Tibial artery (tissue), 4 donors: ENCODE results near the gene FPGT.
"Not testable (repeated sequence)": the region's sequence is repeated elsewhere in the genome, so short reads cannot be mapped to it uniquely, and the experiment has no call there.

ENCODE experiments used
- DNase-seq, 2 donors: peaks; one replicate each; pipeline ENCODE4 v3.0.0-alpha.2; 2019
- H3K27ac ChIP-seq, 2 donors: fragments of 200-600 bp; sonication (generic) in 1 of 2; 1 replicate in 1 of 2; 2 replicates in 1 of 2; pipeline ENCODE4 v1.5.1; 2018 to 2019; ENCODE audit warnings: mild to moderate bottlenecking in 1 of 2
- H3K27me3 ChIP-seq, 2 donors: fragments of 200-600 bp; sonication (generic) in 1 of 2; one replicate each; pipeline versions ENCODE4 v1.5.1 to v1.6.0; 2016 to 2019
- H3K36me3 ChIP-seq, 3 donors: fragments of 200-600 bp; sonication (generic) in 2 of 3; one replicate each; pipeline ENCODE4 v1.5.1; 2016 to 2019; ENCODE audit warnings: mild to moderate bottlenecking in 2 of 3
- H3K4me1 ChIP-seq, 4 donors: fragments of 200-600 bp; sonication (generic) in 2 of 4; 1 replicate in 3 of 4; 2 replicates in 1 of 4; pipeline ENCODE4 v1.5.1; 2016 to 2019
- H3K4me3 ChIP-seq, 2 donors: fragments of 200-600 bp; sonication (generic) in 1 of 2; 1 replicate in 1 of 2; 2 replicates in 1 of 2; pipeline ENCODE4 v1.5.1; 2018 to 2019; ENCODE audit warnings: mild to moderate bottlenecking in 2 of 2
- H3K9me3 ChIP-seq, 3 donors: fragments of 200-600 bp; sonication (generic) in 1 of 3; one replicate each; pipeline ENCODE4 v1.5.1; 2016 to 2019
- intact Hi-C: fragments of 100-400 bp; cut with DNase I; formaldehyde crosslinking; loops from one replicate; pipeline ENCODE4 v1.15.0; 2023; ENCODE audit warnings: low total_unique reads
- TF ChIP-seq, protein P1 (sequence below), 2 experiments: fragments of 200-600 bp in 1 of 2; fragments of 450-650 bp in 1 of 2; IDR thresholded peaks; one replicate each; pipeline ENCODE4 v1.5.1; 2017 to 2019; ENCODE audit warnings: antibody characterized with exemption in 2 of 2, mild to moderate bottlenecking in 1 of 2, moderate library complexity in 1 of 2

Gene FPGT

DNA sequence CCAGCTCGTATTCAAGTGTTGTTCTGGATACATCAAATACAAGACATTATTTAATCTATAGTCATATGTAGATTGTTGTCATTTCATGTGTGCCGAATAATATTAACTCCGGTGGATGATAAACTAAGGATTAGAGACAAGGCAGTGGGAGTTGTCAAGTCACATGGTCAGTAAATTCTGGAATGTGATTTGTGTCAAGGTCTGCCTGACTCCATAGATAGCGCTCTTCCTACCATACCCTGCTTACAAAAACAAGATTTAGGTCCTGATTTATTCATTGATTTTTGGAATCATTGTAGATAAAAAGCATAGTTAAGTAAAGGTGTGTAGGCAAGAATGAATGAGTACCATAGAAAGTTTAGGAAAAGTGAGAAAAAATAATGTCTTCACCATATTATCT lies 39.7 kb downstream of the FPGT start:
- no peaks in the 10 kb centered on the region for H3K4me1 ChIP-seq
- no peak overlapping the region for H3K27ac ChIP-seq
- peaks cover 0 to 2% (median 0%) of the 10 kb centered on the region in 3 donors for H3K9me3 ChIP-seq
- no peaks in the 10 kb centered on the region for H3K27me3 ChIP-seq
- intact Hi-C loops, result no loop called here
- TF ChIP-seq, protein P1, sequence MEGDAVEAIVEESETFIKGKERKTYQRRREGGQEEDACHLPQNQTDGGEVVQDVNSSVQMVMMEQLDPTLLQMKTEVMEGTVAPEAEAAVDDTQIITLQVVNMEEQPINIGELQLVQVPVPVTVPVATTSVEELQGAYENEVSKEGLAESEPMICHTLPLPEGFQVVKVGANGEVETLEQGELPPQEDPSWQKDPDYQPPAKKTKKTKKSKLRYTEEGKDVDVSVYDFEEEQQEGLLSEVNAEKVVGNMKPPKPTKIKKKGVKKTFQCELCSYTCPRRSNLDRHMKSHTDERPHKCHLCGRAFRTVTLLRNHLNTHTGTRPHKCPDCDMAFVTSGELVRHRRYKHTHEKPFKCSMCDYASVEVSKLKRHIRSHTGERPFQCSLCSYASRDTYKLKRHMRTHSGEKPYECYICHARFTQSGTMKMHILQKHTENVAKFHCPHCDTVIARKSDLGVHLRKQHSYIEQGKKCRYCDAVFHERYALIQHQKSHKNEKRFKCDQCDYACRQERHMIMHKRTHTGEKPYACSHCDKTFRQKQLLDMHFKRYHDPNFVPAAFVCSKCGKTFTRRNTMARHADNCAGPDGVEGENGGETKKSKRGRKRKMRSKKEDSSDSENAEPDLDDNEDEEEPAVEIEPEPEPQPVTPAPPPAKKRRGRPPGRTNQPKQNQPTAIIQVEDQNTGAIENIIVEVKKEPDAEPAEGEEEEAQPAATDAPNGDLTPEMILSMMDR (IDR thresholded peaks at IDR 0.05), result no peak
- no peak for DNase-seq
- peaks cover 0 to 18% (median 11%) of the 10 kb centered on the region in 3 donors for H3K36me3 ChIP-seq
- no peak overlapping the region for H3K4me3 ChIP-seq

GRCh38 chr1:74245168-74245772 lies 47.2 kb downstream of the FPGT start:
- Histone ChIP-seq H3K4me3 (no peak overlapping the region), H3K27ac (no peak overlapping the region), H3K9me3 (no peaks in the 10 kb centered on the region), H3K36me3 (no peaks in the 10 kb centered on the region), H3K4me1 (peaks cover 0 to 3% (median 0%) of the 10 kb centered on the region in 4 donors), H3K27me3 (no peaks in the 10 kb centered on the region)
- TF ChIP-seq, protein P1 (IDR thresholded peaks at IDR 0.05), result no peak
- no peak for DNase-seq
- intact Hi-C loops, result no loop called here

- no peak for DNase-seq
- H3K9me3 ChIP-seq, result no peaks in the 10 kb centered on the region
- TF ChIP-seq, protein P1 (IDR thresholded peaks at IDR 0.05), result no peak
- peaks cover 0 to 3% (median 0%) of the 10 kb centered on the region in 4 donors for H3K4me1 ChIP-seq
- no peaks in the 10 kb centered on the region for H3K27me3 ChIP-seq
- H3K36me3 ChIP-seq, result no peaks in the 10 kb centered on the region
- no peak overlapping the region for H3K27ac ChIP-seq
- no peak overlapping the region for H3K4me3 ChIP-seq
- intact Hi-C loops, result no loop called here
Observed at GRCh38 chr1:74246315-74246714, 48.3 kb downstream of the FPGT start.

GRCh38 chr1:74247881-74248528 lies 50.0 kb downstream of the FPGT start:
- DNase-seq, result no peak
- H3K36me3 ChIP-seq, result peaks cover 0 to 5% (median 5%) of the 10 kb centered on the region in 3 donors
- no peaks in the 10 kb centered on the region for H3K27me3 ChIP-seq
- H3K4me1 ChIP-seq, result peaks cover 0 to 3% (median 0%) of the 10 kb centered on the region in 4 donors
- intact Hi-C loops, result no loop called here
- H3K4me3 ChIP-seq, result no peak overlapping the region
- no peak overlapping the region for H3K27ac ChIP-seq
- TF ChIP-seq, protein P1 (IDR thresholded peaks at IDR 0.05), result no peak
- H3K9me3 ChIP-seq, result no peaks in the 10 kb centered on the region

GRCh38 chr1:74253243-74253824 lies 55.3 kb downstream of the FPGT start:
- DNase-seq, H3K27ac ChIP-seq, H3K4me3 ChIP-seq, H3K4me1 ChIP-seq, intact Hi-C loops, H3K9me3 ChIP-seq, H3K27me3 ChIP-seq: not testable (repeated sequence)
- H3K36me3 ChIP-seq, result peaks cover 0 to 11% (median 5%) of the 10 kb centered on the region in 3 donors
